SHP77 (cell line): ENCODE data around the gene GIPC2.
"Not testable (repeated sequence)": the region's sequence is repeated elsewhere in the genome, so short reads cannot be mapped to it uniquely, and the experiment has no call there.

Experiments used
- DNase-seq, 2 experiments: peaks; one replicate each; lab custom pipeline; 2025; lab: John Stamatoyannopoulos, UW

The GIPC2 gene

GRCh38 chr1:78069784-78070183 lies 24.0 kb downstream of the GIPC2 start:
- DNase-seq, result no peak

- no peak for DNase-seq
Measured at GRCh38 chr1:78070210-78070609, 24.4 kb downstream of the GIPC2 start.

GRCh38 chr1:78070758-78071157 lies 25.0 kb downstream of the GIPC2 start:
- DNase-seq, result no peak

DNA sequence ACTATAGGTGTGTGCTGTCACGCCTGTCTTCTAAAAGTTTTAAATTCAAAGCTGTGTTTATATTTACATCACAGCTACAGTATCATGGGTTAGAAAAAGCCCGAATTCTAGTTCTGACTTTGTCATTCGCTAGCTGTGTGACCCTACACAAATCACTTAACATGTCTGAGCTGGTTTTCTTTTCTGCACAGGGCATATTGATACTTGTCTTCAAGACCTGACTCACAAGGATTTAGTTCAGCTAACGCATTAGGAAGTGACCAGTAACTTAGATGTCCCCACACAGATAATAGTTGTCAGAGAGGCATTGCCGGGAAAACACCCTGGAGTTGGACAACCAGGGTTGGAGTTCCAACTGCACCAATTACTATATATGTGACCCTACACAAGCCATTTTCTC lies 25.9 kb downstream of the GIPC2 start:
- DNase-seq, result no peak

DNA sequence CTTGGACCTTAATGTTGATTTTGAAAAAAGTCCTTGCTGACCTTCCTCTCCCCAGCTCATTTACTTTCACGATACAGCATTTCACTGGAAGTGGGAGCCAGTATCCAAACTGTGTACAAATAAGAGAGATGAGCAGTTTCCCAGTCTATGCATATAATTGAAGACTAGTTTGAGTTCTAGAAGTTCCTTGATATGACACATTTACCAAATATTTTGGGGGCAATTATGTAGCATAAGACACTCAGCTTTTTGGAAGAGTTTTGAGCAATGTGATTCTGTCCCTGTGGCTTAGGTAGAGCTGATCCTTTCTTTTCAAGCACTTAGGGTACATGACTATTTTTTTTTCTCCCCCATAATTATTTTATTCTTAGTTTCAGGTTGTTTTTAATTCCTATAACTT lies 26.4 kb downstream of the GIPC2 start:
- DNase-seq, result no peak

DNA sequence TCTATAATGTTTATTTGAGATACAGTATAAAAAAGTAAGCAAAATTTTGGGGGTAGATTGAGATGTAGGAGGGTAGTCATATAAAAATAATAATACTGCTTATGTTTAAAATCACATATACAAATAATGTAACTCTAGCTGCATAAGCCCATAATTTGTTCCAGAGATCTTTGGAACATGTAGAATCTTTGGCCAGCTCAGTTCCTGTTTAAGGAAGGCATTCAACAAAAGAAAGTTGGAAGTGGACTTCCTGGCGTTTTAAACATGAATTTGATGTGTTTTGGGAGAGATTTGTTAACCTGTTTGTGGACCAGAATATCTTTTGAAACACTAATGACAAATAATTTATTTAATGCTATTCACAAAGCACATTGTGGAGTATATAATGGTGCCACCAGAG lies 27.7 kb downstream of the GIPC2 start:
- no peak for DNase-seq

GRCh38 chr1:78075621-78076020 lies 29.9 kb downstream of the GIPC2 start:
- DNase-seq, result no peak

DNA sequence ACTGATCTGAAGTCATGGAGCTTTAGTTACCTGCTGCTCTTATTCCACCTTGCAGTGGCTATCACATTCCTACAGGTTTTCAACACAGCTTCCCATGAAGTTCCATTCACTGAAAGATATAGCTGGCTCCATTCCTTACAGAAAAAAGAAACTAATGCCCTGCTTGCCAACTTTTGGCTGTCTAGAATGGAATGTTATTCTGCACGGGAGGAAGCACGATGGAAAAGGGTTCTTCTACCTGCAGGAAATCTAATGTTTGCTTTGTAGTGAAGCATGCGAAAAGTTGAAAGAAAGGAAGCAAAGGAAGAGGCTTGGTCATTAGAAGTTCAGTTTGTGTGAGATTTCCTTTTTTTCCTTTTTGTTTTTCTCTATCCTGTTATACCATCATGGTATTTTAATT lies 32.6 kb downstream of the GIPC2 start:
- DNase-seq, result no peak

GRCh38 chr1:78079580-78079979 lies 33.8 kb downstream of the GIPC2 start:
- DNase-seq, result no peak

DNA sequence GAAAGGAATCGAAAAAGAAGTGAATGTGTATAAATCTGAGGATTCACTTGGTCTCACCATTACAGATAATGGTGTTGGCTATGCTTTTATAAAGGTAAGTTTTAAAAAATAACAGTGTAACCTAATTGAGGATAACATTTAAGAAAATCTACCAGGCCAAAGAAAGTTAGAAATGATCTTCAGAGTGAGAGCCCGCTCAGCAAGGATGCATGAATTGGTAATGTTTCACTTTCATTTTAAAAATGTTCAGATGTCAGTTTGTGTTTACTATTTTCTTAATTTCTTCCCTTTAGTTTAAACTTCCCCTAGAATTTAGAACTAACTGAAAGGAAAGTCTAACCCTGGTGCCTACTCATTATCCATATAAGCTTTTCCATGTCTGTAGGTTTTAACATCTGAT lies 35.0 kb downstream of the GIPC2 start:
- no peak for DNase-seq

GRCh38 chr1:78081980-78082860 lies 36.5 kb downstream of the GIPC2 start:
- no peak for DNase-seq

- DNase-seq, result not testable (repeated sequence)
Measured at GRCh38 chr1:78084639-78085038, 38.9 kb downstream of the GIPC2 start.

DNA sequence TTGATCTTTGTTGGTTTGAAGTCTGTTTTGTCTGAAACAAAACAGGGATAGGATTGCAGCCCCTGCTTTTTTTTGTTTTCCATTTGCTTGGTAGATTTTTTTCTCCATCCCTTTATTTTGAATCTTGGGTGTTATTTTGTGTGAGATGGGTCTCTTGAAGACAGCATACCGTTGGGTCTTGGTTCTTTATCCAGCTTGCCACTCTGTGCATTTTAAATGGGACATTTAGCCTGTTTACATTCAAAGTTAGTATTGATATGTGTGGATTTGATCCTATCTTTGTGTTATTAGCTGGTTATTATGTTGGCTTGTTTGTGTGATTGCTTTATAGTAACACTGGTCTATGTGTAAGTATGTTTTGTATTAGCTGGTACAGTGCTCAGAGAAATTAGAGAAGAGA lies 40.9 kb downstream of the GIPC2 start:
- DNase-seq, result no peak

- DNase-seq, result no peak
Measured at GRCh38 chr1:78088015-78088414, 42.2 kb downstream of the GIPC2 start.

GRCh38 chr1:78088486-78088885 lies 42.7 kb downstream of the GIPC2 start:
- DNase-seq, result no peak

- no peak for DNase-seq
Measured at GRCh38 chr1:78089010-78089409, 43.2 kb downstream of the GIPC2 start.

DNA sequence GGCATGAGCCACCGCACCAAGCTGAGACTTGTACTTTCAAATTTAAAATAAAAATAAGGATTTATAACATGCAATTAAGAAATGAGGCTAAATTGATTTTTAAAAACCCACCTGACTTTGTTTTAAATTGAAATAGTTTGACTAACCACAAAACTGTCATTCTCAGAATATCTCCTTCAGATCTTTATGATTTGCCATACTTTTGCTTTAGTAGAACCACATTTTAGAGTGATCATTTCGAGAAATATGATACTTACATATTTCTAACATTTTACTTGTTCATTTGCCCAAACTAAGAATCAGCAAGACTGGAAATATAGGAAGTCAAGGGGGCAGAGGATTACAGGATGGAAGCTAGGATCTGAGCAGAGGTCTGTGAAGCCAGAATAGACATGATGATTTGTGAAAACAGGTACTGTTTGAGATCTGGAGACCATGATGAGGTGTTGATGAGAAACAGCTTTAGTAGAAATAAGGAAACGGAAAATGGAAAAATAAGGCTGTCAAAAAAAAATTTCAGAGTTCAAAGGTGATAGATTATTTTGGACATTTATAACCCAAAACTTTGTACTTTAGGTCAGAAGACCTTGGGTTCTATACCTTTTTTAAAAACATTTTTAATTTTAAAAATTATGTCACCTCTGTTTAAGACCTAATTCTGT lies 44.8 kb downstream of the GIPC2 start:
- no peak for DNase-seq

DNA sequence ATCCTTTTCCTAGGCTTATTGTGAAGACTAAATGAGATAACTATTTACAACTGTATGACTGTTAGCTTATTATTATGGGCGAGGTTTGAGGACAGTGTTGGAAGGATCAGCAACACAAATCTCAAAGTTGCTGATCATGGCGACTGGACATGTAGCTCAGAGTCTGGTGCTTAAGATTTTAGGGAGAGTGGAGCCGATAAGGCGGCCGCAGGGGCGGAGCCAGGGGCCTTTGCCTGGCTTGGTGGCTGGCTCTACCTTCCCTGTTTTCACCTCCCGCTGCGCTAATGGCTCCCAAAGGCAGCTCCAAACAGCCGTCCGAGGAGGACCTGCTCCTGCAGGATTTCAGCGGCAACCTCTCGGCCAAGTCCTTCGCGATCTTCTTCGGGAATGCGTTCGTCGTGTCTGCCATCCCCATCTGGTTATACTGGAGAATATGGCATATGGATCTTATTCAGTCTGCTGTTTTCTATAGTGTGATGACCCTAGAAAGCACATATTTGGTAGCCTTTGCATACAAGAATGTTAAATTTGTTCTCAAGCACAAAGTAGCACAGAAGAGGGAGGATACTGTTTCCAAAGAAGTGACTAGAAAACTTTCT lies 45.5 kb downstream of the GIPC2 start:
- no peak for DNase-seq

DNA sequence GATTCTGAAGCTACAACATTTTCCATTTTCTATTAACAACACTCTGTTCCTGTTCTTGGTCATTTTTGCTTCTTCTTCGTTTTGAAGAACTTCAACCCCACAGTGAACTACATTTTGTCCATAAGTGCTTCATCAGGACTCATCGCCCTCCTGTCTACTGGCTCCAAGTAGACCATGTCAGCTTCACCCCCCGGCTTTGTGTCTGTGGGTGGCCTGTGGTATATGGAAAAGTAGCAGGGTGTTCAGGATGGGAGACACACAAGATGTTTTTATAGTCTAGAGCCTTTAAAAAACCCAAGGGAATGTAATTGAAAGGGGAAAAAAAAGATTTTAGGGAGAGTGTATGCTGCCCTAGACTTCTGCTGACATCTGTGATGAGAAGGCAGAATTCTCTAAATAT lies 46.1 kb downstream of the GIPC2 start:
- no peak for DNase-seq

GRCh38 chr1:78092643-78093042 lies 46.9 kb downstream of the GIPC2 start:
- DNase-seq, result no peak

GRCh38 chr1:78093560-78093959 lies 47.8 kb downstream of the GIPC2 start:
- DNase-seq, result no peak

- DNase-seq, result no peak
Measured at GRCh38 chr1:78094639-78095038, 48.9 kb downstream of the GIPC2 start.

- DNase-seq, result no peak
Measured at GRCh38 chr1:78095593-78095992, 49.8 kb downstream of the GIPC2 start.
